Neural progenitor cell (in vitro differentiated cells): ENCODE data around the gene CPNE8.

Experiments
- CTCF ChIP-seq: fragments of 200-600 bp; sonication (generic); IDR thresholded peaks from 2 replicates; pipeline ENCODE4 v1.5.1; 2017; ENCODE audit warnings: antibody characterized with exemption, mild to moderate bottlenecking
- EZH2 ChIP-seq: fragments of 200-600 bp; sonication (generic); IDR thresholded peaks from 2 replicates; pipeline ENCODE4 v1.6.1; 2017; ENCODE audit warnings: antibody characterized with exemption, mild to moderate bottlenecking, moderate library complexity

- TF ChIP-seq CTCF (no peak), EZH2 (no peak)
Observed at GRCh38 chr12:38614171-38614570, 291.2 kb downstream of the CPNE8 start.
